RPMI7951 (cell line): Measurements from ENCODE around the gene METTL22. TPM values are rescaled to one million over a fixed set of nuclear protein-coding genes. Genes with fewer than 3 reads are reported as not detected.

Source experiments
- DNase-seq: peaks from one replicate; pipeline ENCODE4 v3.0.0-alpha.2; 2012; ENCODE audit warnings: low read depth
- total RNA-seq: library from RNA; depleted of rRNA; stranded (reverse); fragments of >200 nt; shearing (Covaris generic); gene quantifications from 2 replicates; pipeline ENCODE4 v1.2.3, GENCODE V29; 2014; rRNA removed

METTL22 gene, protein sequence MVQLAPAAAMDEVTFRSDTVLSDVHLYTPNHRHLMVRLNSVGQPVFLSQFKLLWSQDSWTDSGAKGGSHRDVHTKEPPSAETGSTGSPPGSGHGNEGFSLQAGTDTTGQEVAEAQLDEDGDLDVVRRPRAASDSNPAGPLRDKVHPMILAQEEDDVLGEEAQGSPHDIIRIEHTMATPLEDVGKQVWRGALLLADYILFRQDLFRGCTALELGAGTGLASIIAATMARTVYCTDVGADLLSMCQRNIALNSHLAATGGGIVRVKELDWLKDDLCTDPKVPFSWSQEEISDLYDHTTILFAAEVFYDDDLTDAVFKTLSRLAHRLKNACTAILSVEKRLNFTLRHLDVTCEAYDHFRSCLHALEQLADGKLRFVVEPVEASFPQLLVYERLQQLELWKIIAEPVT
- total RNA-seq: 10.6 and 14.8 TPM in 2 replicates

DNA sequence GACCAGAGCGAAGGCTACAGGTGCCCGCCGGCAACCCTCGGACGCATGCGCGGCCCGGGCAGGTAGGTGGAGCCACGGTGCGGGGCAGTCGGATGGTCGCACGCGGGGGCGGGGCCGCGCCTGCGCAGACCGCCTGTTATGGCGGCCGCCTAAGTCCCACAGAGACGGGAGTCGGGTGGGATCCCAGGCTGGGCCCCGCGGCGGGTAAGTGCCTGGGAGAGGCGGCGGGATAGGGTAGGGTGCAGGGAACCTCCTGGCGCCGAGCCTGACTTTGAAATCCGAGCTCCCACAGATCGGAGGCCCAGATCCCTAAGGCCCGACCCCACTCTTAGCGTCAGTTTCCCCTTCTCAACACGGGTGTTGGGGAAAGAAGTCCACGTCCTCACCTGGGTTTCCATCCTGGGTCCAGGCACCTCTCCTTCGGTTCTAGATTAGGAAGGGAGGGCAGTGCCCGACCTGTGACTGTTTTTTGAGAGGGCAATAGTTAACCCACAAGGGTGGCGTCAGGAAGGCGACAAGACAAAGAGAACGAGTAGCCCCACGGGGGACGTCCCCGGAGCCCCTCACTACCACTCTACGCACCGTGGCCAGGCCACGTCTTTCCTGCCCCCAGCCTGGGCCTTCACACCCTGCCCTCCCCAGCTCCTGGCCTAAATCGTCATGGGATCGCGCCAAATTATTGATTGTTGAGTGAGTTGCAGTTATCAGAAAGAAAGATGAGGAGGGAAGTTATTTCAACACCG is at the start of gene METTL22:
Gene METTL22, plus strand, starts transcription at position 127 of the 743 bp plus-strand sequence. CDS start 3,968 bp downstream, outside the sequence.
- peak; percentile 74 for DNase-seq

DNA sequence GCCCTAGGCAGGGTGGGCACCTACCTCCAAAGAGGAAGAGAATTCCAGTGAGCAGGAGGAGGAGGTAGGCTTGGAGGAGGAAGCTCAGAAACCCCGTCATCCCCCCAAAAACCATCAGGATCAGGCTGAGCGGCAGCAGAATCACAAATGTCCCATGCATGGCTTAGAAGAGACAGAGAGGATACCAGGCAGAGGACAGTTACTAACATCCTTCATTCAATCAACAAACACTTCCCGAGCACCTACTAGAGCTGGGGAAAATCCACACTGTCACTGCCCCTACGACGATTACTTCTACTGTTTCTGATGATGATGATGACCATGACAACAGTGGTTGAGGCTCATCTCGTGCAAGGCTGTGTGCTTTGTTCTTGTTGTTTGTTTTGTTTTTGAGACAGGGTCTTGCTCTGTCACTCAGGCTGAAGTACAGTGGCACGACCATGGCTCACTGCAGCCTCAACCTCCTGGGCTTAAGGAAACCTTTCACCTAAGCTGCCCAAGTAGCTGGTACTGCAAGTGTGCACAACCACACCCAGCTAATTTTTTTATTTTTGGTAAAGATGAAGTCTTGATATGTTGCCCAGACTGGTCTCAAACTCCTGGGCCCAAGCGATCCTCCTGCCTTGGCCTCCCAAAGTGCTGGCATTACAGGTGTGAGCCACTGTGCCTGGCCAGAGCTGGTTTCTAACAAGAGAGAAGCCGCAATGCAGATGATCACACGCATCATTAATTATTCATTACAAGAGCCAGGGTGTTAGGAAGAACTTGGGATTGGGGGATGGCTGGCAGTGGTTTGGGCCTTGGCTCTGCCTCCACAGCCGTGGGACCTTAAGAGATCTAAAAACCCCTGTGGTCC is 49.2 kb upstream of the METTL22 start:
- no peak for DNase-seq

DNA sequence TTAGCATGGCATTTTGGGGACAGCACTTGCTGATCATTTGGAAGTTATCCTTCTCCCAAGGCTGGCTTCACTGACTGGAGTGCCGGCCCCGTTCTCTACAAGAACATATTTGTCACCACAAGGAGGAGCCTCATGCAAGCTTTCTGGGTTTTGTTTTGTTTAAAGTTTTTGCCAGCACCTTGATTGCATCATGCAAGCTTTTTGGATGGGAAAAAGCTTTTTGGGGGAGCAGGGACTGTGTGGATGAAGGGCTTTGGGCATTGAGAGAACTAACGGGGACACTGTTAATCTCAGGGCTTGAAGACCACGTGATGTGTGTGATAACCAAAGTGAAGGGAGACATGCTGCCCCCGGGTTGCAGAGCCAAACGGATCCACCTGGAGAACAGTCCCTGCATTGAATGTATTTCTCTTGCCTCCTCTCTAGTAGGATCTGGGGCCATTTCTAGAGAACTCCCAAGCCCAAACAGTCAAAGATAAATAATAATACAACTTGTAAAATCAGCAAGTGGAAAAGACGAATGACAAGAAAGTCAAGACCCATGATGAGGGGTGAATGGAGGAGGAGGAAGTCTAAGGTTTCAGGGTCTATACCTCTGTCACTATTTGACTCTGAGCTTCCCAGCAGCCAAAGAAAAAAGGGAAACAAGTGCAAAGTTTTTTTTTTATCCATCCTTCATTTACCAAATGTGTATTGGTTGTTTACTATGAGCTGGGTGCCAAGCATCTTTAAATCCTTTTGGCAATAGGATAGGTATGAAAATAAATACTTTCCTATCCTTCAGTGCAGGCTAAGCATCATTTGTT is 48.4 kb upstream of the METTL22 start:
- DNase-seq: peak; percentile 31

DNA sequence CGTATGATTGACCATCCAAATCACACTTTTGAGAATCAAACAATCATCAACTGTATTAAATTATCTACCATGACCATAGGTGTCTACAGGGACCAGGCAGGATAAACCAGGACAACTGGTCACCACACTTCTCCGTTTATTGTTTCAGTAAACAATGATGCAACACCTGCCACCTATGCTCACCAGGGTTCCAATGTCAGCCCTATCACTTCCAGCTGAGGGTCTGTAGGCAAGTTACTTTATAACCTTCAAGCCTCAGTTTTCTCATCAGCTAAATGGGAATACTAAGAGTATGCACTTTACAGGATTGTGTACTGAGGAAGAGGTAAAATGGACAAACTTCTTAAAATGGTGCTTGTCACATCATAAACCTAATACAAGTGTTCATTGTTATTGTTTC is 46.1 kb upstream of the METTL22 start:
- DNase-seq: no peak

DNA sequence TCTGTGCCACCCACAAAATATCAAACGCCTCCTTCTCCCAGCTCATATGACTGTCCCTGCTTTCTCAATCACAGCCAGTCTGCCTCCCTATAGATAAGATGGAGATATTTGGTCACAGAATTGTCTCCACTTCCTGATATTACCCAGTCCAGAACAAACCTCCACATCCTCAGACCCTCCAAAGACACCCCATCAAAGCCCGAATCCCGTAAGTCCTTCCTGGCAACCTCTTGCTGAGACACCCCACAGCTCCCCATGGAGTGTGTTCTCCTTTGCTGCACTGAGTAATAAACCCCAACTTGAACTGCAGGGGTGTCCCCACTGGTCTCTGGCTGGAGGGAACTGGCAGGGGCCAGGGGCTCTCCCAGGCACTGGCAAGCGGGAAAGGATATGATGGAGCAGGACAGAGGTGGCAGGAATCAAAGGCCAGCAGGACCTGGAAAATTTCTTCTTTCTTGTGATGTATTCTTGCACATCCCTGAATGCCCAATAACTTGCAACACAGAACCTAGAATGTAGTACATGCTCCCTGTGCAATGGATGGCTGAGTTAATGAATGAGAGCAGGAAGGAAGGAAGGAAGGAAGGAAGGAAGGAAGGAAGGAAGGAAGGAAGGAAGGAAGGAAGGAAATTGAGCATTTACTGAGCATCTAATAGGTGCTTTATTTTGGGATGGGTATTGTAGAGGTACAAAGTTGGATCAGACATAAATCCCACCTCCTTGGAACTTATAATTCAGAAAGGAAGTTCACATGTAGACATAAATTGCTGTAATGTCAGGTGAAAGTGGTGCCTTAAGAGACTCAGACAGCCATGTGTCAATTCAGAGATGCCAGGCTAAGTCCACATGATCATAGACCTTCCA is 45.1 kb upstream of the METTL22 start:
- DNase-seq: no peak

DNA sequence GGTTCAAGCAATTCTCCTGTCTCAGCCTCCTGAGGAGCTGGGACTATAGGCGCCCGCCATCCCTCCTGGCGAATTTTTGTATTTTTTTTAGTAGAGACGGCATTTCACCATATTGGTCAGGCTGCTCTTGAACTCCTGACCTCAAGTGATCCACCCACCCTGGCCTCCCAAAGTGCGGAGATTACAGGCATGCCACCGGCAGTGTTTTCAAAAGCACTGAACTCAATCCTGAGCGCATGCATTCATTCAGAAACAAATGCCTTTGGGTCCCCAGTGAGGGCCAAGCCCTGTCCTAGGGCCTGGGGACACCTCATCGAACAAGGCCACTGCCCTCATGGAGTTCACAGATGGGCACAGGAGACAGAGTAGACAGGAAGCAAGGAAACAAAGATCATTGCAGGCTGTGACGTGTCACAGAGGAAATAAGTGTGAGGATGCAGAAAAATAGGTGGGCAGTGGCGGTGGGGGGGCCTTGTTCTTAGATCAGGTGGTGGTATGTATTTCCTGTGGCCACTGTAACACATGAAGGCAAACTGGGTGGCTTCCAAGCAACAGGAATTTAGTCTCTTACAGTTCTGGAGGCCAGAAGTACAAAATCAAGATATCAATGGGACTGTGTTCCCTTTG is 43.7 kb upstream of the METTL22 start:
- DNase-seq: no peak

DNA sequence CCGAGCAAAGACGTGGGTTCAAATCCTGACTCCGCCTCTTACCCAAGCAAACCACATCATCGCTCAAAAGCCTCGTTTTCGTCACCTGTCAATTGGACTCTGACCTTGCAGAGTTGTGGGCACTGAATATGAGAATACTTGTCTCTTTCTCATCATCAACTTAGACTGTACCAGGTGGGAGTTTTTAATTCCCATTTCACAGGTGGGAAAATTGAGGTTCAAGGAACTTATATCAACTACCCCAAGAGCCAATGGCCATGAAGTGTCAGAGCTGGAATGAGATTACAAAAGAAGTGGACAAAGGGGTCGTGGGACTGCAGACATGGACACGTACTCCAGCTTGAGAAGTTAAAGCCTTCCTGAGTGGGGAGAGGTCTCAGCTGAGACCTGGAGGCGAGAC is 41.9 kb upstream of the METTL22 start:
- DNase-seq: no peak

DNA sequence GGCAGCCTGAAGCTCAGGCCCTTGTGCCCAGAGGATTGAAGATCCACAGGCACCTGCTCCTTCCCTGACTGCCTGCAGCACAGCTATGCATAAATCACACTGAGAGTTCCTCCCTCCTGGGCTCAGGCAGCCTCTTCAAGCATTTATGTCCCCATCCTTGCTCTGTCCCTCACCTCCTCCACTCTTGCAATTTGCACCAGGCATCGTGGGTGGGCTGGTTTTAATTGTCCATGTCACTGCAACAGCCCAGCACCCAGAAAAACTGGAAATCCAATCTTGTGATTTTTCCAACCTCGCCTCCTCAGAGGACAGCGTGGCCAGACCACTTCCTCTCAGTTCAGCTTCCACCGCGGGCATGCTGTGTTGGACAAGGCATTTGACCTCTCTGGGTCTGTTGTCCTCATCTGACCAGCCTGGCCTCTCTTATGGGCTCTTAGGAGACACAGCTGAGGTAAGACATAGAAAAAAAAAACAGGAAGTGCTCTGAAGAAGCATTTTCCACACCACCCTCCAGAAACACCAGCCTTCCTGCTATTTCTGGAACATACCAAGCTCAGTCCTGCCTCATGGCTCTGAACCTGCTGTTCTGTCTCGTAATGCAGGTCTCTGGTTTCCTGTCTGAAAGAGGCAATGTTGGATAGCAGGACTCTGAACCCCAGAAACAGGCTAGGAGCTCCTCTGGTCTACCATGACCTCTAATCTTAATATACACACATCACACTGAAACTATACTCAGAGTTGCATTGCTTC is 39.5 kb upstream of the METTL22 start:
- no peak for DNase-seq

DNA sequence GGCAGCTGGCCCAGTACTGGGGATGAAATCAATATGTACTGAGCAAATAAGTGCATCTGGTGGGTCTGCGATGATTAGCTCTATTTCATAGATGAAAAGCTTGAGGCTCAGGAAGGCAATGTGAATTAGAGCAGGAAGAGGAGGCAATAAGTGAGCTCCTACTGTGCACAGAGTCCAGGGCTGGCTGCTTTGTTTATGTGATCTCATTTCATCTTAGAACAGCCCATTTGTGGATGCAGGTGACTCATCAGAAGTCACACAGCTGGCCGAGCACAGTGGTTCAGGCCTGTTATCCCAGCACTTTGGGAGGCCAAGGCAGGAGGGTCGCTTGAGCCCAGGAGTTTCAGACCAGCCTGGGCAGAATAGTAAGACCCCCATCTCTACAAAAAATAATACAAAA is 38.3 kb upstream of the METTL22 start:
- peak; percentile 39 for DNase-seq

DNA sequence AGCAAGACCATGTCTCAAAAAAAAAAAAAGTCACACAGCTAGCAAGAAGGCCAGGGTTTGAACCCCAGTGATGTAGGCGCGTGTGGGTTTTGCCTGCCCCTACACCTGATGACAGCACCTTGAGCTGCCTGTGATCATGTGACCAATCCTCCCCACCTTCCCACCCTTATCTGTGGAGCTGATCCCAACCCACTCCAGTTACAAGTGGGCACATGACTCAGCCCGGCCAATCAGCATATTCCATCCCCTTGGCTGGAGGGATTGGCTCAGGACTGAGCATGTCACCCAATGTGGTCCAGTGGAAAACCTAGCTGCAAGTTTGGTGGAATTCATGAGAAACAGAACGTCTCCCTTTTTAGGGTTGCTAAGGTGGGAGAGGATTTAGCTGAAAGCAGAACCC is 37.8 kb upstream of the METTL22 start:
- DNase-seq: no peak

DNA sequence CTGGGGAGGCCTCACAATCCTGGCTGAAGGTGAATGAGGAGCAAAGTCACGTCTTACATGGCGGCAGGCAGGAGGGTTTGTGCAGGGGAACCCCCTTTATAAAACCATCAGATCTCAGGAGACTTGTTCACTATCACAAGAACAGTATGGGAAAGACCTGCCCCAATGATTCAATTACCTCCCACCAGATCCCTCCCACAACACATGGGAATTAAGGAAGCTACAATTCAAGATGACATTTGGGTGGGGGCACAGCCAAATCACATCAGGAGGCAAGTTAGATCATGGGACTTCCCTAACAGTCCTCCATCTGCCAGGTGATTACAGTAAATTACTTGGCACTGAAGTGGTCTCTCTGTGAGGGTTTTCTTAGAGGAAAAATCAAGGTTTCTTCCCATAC is 36.5 kb upstream of the METTL22 start:
- no peak for DNase-seq

DNA sequence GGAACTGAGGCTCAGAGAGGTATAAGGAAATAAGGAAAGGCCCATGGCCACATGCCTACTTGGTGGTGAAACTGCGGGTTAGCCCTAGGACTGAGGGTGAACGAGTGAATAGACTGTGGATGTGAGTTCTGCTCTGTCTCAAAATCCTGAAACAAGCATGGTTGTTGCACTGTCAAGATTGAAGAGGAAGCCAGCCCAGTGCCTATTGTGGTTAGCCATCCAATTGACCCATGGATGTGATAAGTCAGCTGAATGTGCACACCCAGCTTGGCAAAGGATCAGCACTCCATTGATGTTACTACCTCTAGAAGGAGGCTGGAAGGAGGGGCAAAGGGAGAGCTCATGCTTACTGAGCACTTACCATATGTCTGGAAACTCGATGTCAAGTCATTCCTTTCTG is 35.6 kb upstream of the METTL22 start:
- DNase-seq: no peak

DNA sequence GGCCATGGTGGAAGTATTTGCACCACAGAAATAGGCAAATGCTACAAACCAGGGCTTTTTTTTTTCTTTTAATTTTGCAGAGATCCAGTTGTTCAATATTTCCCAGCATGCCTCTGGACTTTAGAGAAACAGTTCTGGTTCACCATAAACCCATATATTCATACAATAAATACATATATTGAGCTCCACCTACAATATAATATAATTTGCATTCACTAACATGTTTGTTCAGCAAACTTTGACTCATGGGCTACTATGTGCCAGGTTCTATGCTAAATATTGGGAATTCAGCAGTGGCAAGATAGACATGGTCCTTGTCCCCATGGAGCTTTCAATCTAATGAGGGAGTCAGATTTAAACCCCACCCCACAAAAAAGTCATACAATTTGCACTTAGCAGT is 34.4 kb upstream of the METTL22 start:
- DNase-seq: no peak

DNA sequence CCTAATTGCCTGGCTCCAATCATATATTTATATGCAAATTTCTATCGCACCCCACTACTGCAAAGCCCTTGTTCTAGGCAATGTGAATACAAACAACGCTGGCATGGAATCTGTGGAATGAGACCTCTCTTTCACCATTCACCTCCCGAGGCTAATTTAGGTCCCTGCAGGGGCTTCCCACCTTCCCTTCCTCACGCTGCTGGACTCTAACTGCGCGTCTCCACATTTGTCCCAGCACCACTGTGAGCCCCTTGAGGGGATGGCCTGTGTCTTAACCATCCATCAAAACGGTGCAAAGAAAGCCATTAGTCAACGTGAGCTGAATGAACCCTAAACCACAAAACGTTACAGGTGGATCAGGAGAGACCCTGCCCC is 32.8 kb upstream of the METTL22 start:
- DNase-seq: no peak

DNA sequence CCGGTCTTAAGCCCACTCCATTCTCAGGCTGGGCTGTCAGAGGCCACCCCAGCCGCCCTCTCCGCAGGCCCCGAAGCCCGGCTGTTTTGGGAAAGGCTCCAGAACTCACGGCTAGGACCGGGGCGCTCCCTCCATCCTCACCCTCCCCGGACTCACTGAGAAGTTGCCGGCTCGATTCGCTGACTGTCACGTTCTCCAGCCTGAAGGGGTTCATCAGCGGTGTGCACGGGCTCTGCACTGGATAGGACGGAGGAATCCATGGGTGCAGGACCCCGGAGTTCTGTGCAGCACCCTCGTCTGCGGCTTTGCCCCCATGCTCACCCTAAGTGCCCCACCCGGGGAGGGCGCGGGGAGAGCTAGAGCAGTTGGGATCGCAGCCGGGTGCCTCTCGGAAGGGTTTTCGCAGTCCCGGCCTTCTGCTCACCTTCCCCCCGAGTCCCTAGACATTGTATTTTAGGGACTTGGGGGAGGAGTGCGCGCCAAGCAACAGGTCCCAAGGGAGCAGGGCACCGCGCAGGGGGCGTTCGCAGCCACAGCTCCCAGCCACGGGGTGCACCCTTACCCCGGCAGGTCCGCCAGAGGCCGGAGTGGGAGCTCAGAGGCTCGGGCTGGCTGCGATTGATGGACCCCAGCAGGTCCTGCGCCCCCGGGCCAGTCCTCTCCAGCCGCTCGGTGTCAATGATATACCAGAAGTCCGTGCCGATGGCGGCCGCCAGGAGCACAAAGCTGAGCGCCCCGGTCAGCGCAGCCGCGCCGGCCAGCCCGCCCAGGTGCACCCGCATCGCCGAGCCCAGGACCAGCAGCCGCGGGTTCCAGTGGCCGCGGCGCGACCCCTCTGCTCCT is 32.2 kb upstream of the METTL22 start:
- DNase-seq: no peak

DNA sequence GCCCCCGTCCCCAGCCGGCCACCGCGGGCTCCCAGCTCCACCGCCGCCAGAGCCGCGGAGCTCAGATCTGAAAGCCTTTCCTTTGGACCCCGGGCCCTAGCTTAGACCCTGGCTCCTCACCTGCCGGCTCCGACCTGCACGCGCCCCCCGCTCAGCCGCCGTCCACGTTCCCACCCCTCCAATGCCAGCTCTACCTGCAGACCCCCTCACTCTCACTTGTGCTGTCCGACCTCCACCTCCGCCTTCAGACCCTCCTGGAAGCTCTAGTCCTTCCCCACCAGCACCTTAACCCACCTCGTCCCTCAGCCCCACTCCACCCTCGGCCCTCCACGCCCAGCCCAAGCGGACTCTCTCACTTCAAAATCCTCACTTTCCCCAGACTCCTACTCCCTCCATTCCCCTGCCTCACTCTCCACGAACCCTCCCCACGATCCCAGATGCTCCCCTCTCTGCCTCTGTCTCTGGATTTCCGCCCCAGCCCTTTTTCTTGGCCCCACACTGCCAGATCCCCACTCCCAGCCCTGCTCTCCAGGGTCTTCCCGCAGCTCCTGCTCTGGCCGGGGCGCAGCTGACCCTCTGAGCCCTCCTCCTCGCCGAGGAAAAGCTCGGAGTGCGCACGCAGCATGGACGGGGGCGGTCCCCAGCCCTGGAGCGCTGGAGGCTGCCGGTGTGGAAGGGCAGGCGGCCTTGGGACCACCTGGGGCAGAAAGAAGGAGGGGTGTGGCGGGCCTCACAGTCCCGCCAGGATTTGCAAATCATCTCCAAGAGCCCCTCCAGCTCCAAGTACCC is 31.4 kb upstream of the METTL22 start, which contains the start of gene TMEM114:
Gene TMEM114, minus strand, starts transcription at position 612 of the 789 bp plus-strand sequence. CDS start 673 bp downstream, outside the sequence.
- no peak for DNase-seq

DNA sequence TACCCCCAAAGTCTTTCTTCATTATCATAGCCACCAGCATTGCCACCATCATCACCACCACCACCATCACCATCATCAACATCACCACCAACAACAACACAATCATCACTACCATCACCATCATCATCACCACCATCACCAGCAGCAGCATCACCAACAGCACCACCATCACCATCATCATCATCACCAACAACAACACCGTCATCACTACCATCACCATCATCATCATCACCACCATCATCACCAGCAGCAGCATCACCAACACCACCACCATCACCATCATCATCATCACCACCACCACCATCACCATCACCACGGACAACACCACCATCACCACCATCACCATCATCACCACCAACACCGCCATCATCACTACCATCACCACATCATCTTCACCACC is 30.7 kb upstream of the METTL22 start:
- DNase-seq: no peak
